ENCODE data around the gene CLASP1.

Gene CLASP1

DNA sequence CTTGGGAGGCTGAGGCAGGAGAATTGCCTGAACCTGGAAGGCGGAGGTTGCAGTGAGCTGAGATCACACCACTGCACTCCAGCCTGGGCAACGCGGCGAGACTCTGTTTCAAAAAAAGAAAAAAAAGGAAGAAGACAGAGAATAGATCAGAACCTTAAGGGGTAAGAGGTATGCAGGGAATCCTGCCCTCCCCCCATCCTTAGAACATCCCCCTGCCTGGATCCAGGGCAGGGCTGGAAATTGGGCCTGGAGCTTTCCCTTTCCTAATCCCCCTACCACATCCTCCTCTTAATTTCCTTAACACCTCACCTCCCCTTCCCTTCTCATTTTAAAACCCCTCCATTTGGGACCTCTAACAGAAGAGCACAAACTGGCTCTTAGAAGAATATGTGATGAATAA, 62.1 kb downstream of the CLASP1 start:
- no peaks in the 10 kb centered on the region for H3F3A ChIP-seq (ENCODE audit: insufficient read depth, low read length)
- H3K9ac ChIP-seq (ENCODE audit: low read length), result no peak overlapping the region
- H3K36me3 ChIP-seq (ENCODE audit: insufficient read depth, low read length), result peaks cover 10% of the 10 kb centered on the region
- H3K4me3 ChIP-seq (ENCODE audit: low read depth, low read length, poor library complexity, severe bottlenecking), result no peak overlapping the region
- no peak for TF ChIP-seq EZH2 (IDR thresholded peaks at IDR 0.05; ENCODE audit: borderline replicate concordance, low read length)
- TF ChIP-seq, protein P1, sequence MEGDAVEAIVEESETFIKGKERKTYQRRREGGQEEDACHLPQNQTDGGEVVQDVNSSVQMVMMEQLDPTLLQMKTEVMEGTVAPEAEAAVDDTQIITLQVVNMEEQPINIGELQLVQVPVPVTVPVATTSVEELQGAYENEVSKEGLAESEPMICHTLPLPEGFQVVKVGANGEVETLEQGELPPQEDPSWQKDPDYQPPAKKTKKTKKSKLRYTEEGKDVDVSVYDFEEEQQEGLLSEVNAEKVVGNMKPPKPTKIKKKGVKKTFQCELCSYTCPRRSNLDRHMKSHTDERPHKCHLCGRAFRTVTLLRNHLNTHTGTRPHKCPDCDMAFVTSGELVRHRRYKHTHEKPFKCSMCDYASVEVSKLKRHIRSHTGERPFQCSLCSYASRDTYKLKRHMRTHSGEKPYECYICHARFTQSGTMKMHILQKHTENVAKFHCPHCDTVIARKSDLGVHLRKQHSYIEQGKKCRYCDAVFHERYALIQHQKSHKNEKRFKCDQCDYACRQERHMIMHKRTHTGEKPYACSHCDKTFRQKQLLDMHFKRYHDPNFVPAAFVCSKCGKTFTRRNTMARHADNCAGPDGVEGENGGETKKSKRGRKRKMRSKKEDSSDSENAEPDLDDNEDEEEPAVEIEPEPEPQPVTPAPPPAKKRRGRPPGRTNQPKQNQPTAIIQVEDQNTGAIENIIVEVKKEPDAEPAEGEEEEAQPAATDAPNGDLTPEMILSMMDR (IDR thresholded peaks at IDR 0.05; ENCODE audit: low read length), result no peak
- H3K9me2 ChIP-seq (ENCODE audit: low read depth, low read length), result no peaks in the 10 kb centered on the region
- no peak overlapping the region for H3K27ac ChIP-seq (ENCODE audit: low read depth, low read length, poor library complexity, severe bottlenecking)
- H3K27me3 ChIP-seq (ENCODE audit: insufficient read depth, low read length), result no peaks in the 10 kb centered on the region
- no peaks in the 10 kb centered on the region for H3K9me3 ChIP-seq (ENCODE audit: low read length)
- no peaks in the 10 kb centered on the region for H4K20me1 ChIP-seq (ENCODE audit: insufficient read depth, low read length)
- peaks cover 20% of the 10 kb centered on the region for H3K79me2 ChIP-seq (ENCODE audit: insufficient read depth, low read length)
- no peak overlapping the region for H3K4me2 ChIP-seq (ENCODE audit: low read length)
- no peak overlapping the region for H2AFZ ChIP-seq (ENCODE audit: low read length)
- H3K4me1 ChIP-seq (ENCODE audit: insufficient read depth, low read length, severe bottlenecking), result no peaks in the 10 kb centered on the region

DNA sequence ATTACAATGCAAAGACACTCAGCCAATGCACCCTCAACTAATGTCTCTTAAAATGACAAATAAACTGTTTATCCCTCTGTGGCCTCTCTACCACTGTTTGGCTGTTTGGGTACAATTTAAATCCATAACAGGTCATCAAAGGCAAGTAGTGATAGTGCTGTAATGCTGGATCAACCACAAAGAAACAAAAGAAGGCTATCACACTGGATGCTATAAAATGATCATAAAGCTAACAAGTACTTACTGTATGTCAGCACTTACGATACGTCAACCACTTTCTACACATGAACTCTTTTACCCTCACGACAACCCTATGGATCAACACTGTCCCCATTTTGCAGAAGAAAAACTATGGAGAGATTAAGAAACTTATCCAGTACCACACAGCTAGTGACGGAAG, 64.5 kb downstream of the CLASP1 start:
- Histone ChIP-seq H2AFZ (ENCODE audit: low read length) (no peak overlapping the region), H3K4me1 (ENCODE audit: insufficient read depth, low read length, severe bottlenecking) (no peaks in the 10 kb centered on the region), H3K27ac (ENCODE audit: low read depth, low read length, poor library complexity, severe bottlenecking) (no peak overlapping the region), H3K9ac (ENCODE audit: low read length) (no peak overlapping the region), H3K27me3 (ENCODE audit: insufficient read depth, low read length) (no peaks in the 10 kb centered on the region), H3K36me3 (ENCODE audit: insufficient read depth, low read length) (peaks cover 10% of the 10 kb centered on the region), H3K9me2 (ENCODE audit: low read depth, low read length) (no peaks in the 10 kb centered on the region), H3K79me2 (ENCODE audit: insufficient read depth, low read length) (peaks cover 4% of the 10 kb centered on the region; the same call in 1 of the 2 replicates), H3K9me3 (ENCODE audit: low read length) (no peaks in the 10 kb centered on the region), H3F3A (ENCODE audit: insufficient read depth, low read length) (no peaks in the 10 kb centered on the region), H4K20me1 (ENCODE audit: insufficient read depth, low read length) (no peaks in the 10 kb centered on the region), H3K4me2 (ENCODE audit: low read length) (no peak overlapping the region), H3K4me3 (ENCODE audit: low read depth, low read length, poor library complexity, severe bottlenecking) (no peak overlapping the region)
- TF ChIP-seq EZH2 (IDR thresholded peaks at IDR 0.05; ENCODE audit: borderline replicate concordance, low read length), result no peak
- TF ChIP-seq, protein P1 (IDR thresholded peaks at IDR 0.05; ENCODE audit: low read length), result no peak

- H3K4me1 ChIP-seq (ENCODE audit: insufficient read depth, low read length, severe bottlenecking), result no peaks in the 10 kb centered on the region
- TF ChIP-seq, protein P1 (IDR thresholded peaks at IDR 0.05; ENCODE audit: low read length), result no peak
- no peak for TF ChIP-seq EZH2 (IDR thresholded peaks at IDR 0.05; ENCODE audit: borderline replicate concordance, low read length)
- no peak overlapping the region for H3K4me2 ChIP-seq (ENCODE audit: low read length)
- H3K9me2 ChIP-seq (ENCODE audit: low read depth, low read length), result no peaks in the 10 kb centered on the region
- no peaks in the 10 kb centered on the region for H4K20me1 ChIP-seq (ENCODE audit: insufficient read depth, low read length)
- peaks cover 10% of the 10 kb centered on the region; the same call in 1 of the 2 replicates for H3K79me2 ChIP-seq (ENCODE audit: insufficient read depth, low read length)
- no peak overlapping the region for H3K4me3 ChIP-seq (ENCODE audit: low read depth, low read length, poor library complexity, severe bottlenecking)
- no peak overlapping the region for H3K27ac ChIP-seq (ENCODE audit: low read depth, low read length, poor library complexity, severe bottlenecking)
- H3F3A ChIP-seq (ENCODE audit: insufficient read depth, low read length), result no peaks in the 10 kb centered on the region
- H3K9ac ChIP-seq (ENCODE audit: low read length), result no peak overlapping the region
- H3K27me3 ChIP-seq (ENCODE audit: insufficient read depth, low read length), result no peaks in the 10 kb centered on the region
- H3K36me3 ChIP-seq (ENCODE audit: insufficient read depth, low read length), result peaks cover 5% of the 10 kb centered on the region
- no peak overlapping the region for H2AFZ ChIP-seq (ENCODE audit: low read length)
- H3K9me3 ChIP-seq (ENCODE audit: low read length), result no peaks in the 10 kb centered on the region
These were observed 65.7 kb downstream of the CLASP1 start for GRCh38 chr2:121583555-121583954.

Measured in OCI-LY1 (cell line).